ENCODE data around the gene RGPD5.
"Not testable (repeated sequence)": the region's sequence is repeated elsewhere in the genome, so short reads cannot be mapped to it uniquely, and the experiment has no call there.

The RGPD5 gene

DNA sequence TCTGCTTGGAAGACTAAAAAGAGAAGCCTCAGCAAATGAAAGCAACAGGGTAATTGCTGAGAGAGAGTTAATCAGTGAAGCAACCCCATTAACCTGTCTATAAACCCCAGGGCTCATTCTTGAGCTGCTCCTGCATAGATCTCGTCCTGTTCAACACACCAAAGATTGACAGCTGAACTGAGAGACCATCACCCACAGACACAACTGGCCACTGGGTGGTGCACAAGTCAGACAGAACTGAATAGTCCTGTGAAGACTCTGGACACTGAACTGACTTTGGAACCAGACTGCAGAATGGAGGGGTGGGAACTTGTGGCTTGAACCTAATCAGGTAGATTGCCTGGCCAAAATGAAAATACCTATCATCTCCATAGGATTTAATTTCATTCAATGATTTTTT is 1.4 kb upstream of the RGPD5 start:
- H3K4me3 ChIP-seq (replicated peaks; ENCODE audit: insufficient read depth, low read length); H3K27ac ChIP-seq (replicated peaks); H3K27me3 ChIP-seq (ENCODE audit: insufficient read depth, poor library complexity, severe bottlenecking); DNase-seq (ENCODE audit: low read depth in 1 of 2, low spot score in 1 of 2): not testable (repeated sequence)

DNA sequence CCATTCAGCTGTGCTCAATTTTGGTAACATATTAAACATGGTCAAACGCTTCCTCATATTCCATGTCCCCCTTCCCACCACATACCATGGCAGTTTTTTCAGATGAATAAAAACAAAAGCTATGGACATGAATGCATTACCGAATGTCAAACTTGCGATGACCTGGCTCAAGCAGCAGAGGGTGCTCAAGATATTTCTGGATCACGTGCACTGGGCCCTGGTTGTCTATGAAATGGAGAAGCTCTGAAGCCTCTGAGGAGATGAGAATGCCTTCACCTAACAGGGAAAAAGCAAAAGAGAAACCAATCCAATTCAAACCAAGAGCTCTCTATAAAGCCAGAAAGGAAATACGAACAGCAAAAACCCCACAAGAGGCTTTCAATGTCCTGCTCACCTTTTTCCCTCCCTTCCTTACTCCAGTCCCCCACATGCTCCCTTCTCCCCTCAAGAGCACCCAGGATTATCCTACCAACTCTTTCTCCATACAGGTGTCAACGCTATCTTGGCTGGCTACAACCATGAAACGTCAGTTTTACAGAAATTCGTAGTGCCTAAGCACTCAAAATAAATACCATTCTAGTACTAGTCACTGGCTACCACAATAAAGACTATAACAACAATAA is 77.1 kb downstream of the RGPD5 start:
- H3K27ac ChIP-seq (replicated peaks); H3K27me3 ChIP-seq (ENCODE audit: insufficient read depth, poor library complexity, severe bottlenecking); H3K4me3 ChIP-seq (replicated peaks; ENCODE audit: insufficient read depth, low read length); DNase-seq (ENCODE audit: low read depth in 1 of 2, low spot score in 1 of 2): not testable (repeated sequence)

DNA sequence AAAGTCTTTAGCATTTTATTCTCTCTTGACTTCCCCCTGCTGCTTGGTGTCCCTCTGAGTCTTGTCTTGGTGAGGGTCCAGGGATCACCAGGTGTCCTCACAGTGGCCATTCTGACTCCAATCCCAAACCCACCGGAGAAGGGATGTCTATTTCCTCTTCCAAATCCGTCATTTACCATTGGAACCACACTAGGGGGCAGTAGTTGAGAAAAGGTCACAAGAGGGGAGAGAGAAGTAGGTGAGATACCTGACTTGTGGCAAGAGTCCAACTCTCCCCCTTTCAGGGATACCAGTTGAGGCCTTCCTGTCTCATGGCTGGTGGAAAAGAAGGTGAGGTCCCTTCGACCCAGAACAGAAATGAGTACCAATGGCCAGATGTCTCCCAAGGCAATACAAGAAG is 82.5 kb downstream of the RGPD5 start:
- H3K27ac ChIP-seq (replicated peaks); H3K4me3 ChIP-seq (replicated peaks; ENCODE audit: insufficient read depth, low read length); H3K27me3 ChIP-seq (ENCODE audit: insufficient read depth, poor library complexity, severe bottlenecking); DNase-seq (ENCODE audit: low read depth in 1 of 2, low spot score in 1 of 2): not testable (repeated sequence)

DNA sequence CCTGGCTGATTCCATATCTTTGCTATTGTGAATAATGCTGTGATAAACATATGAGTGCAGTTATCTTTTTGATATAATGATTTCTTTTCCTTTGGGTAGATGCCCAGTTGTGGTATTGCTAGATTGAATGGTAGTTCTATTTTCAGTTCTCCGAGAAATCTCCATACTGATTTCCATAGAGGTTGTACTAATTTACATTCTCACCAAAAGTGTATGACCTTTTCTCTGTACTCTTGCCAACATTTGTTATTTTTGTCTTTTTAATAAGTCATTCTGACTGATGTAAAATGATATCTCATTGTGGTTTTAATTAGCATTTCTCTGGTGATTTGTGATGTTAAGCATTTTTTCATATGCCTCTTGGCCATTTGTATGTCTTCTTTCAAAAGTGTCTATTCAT is 88.0 kb downstream of the RGPD5 start:
- H3K4me3 ChIP-seq (replicated peaks; ENCODE audit: insufficient read depth, low read length); DNase-seq (ENCODE audit: low read depth in 1 of 2, low spot score in 1 of 2); H3K27me3 ChIP-seq (ENCODE audit: insufficient read depth, poor library complexity, severe bottlenecking); H3K27ac ChIP-seq (replicated peaks): not testable (repeated sequence)

DNA sequence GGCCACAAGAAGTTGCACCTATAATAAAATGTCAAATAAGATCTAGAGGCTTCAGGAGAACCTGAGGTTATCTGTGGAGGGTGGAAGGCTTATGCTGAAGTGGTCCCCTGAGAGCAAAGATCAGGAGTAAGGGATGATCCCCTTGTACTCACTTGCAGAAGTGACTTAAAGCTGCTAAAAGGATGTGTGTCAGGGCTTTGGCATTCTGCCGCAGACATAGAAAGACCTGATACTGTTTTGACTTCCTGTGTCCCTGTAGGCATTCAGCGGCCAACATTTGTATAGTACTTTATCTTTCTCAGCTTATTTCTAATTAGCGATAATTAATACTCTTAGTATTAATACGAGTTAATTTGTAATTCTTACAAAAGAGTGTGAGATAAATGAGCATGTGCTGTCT is 94.3 kb downstream of the RGPD5 start:
- not testable (repeated sequence) for H3K27me3 ChIP-seq (ENCODE audit: insufficient read depth, poor library complexity, severe bottlenecking); H3K4me3 ChIP-seq (replicated peaks; ENCODE audit: insufficient read depth, low read length); H3K27ac ChIP-seq (replicated peaks); DNase-seq (ENCODE audit: low read depth in 1 of 2, low spot score in 1 of 2)

DNA sequence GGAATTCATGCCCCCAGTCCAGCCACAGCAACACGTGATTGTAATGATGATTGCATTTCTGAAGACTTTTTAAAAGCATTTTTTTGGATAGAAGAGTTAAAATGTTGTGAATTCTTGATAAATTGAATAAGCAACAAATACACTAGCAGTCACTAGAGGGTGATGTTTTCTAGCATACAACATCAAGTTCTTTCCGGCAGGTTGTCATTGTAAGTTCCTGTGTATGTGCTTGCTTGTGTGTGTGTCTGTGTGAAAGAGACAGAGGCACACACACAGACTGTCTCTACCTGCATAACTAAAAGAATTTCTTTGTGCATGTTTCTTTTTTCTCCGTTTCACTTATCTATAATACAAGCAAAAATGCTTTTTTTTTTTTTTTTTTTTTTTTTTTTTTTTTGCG is 95.8 kb downstream of the RGPD5 start:
- not testable (repeated sequence) for H3K27me3 ChIP-seq (ENCODE audit: insufficient read depth, poor library complexity, severe bottlenecking)

DNA sequence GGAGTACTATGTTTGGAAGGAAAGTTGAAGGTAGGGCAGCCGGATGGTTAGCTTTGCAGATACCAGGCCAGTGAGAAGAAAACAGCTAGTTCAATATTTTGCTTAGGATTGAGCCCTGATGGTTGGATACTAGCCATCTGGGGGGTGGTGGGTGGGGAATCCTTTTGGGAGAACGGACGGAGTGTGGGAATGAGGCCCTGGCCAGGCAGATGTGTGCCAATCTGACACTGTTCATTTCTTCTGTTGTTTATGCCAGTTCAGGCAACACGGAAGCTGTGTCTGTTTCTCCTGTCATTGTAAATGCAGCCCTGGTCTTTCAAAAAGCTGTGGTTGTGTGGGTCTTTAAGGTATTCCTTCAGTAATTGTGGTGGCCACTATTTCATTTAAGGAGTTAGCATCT is 96.9 kb downstream of the RGPD5 start:
- H3K27ac ChIP-seq (replicated peaks); H3K4me3 ChIP-seq (replicated peaks; ENCODE audit: insufficient read depth, low read length); DNase-seq (ENCODE audit: low read depth in 1 of 2, low spot score in 1 of 2); H3K27me3 ChIP-seq (ENCODE audit: insufficient read depth, poor library complexity, severe bottlenecking): not testable (repeated sequence)

More for the DNA sequence above, 95.8 kb downstream of the RGPD5 start:
- H3K27ac ChIP-seq (replicated peaks); H3K4me3 ChIP-seq (replicated peaks; ENCODE audit: insufficient read depth, low read length); DNase-seq (ENCODE audit: low read depth in 1 of 2, low spot score in 1 of 2): not testable (repeated sequence)

DNA sequence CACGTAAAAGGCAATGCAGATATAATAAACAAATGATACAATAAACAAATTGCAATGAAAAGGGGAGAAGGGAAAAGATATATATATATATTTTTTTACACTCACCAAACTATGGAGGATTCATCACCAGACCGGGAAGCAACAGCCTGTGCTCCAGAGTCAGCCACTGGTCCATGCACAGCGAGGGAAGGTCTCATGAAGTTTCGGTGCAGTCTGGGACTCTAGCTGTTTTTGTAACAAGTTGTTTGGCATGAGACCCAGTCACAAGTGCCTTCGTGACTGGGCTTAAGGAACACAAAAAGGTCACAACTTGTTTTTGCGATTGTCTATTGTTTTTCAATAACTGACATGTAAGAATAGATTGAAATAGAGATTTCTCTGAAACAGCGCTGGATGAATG is 99.6 kb downstream of the RGPD5 start:
- not testable (repeated sequence) for H3K4me3 ChIP-seq (replicated peaks; ENCODE audit: insufficient read depth, low read length); H3K27me3 ChIP-seq (ENCODE audit: insufficient read depth, poor library complexity, severe bottlenecking); H3K27ac ChIP-seq (replicated peaks); DNase-seq (ENCODE audit: low read depth in 1 of 2, low spot score in 1 of 2)

DNA sequence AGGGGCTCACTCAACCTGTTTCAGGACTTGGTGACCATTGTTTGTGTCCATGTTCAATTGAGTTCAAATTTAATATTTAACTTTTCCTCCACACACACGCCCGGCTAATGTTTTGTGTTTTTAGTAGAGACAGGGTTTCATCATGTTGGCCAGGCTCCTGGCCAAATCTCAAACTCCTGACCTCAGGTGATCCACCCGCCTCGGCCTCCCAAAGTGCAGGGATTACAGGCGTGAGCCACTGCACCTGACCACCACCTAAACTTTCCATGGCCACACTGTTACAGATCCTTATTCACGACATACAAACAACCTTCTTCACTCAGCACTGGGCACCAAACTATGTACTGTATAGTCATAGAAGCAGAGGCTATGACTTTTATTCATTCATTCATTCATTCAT is 100.0 kb downstream of the RGPD5 start:
- not testable (repeated sequence) for H3K4me3 ChIP-seq (replicated peaks; ENCODE audit: insufficient read depth, low read length); DNase-seq (ENCODE audit: low read depth in 1 of 2, low spot score in 1 of 2); H3K27ac ChIP-seq (replicated peaks)

DNA sequence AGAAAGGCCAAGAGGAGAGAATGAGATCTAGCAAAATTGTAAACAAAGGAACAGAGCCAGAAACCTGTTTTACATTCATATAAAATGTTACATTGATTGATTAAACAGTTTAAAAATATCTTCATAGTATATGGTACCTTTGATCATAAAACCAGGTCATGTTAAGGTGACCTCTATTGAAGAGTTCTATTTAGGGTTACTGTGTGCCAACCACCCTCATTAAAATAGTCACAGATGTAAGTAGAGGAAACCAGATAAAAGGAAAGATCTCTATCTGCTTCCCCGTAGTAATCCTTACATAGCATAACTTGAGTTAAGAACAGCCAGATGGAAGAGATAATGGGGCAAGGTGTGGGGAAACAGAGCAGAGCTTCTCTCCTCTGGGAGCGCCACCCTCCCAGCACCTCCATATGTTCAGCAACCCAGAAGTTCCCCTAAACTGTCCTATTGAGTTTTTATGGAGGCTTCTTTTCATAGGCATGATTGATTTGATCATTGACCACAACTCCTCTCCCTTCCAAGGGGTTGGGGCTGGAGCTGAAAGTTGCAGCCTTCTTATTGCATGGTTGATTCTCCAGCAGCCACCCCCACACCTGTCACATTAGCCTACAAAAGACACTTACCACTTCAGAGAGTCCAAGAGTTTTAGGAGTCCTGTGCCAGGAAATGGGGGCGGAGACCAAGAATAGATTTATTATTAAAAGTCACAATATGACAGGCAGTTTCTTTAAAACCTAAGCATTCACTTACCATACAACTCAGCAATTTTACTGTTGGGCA is 101.2 kb downstream of the RGPD5 start:
- H3K27ac ChIP-seq (replicated peaks); H3K4me3 ChIP-seq (replicated peaks; ENCODE audit: insufficient read depth, low read length): not testable (repeated sequence)

More for the DNA sequence above, 100.0 kb downstream of the RGPD5 start:
- not testable (repeated sequence) for H3K27me3 ChIP-seq (ENCODE audit: insufficient read depth, poor library complexity, severe bottlenecking)

DNA sequence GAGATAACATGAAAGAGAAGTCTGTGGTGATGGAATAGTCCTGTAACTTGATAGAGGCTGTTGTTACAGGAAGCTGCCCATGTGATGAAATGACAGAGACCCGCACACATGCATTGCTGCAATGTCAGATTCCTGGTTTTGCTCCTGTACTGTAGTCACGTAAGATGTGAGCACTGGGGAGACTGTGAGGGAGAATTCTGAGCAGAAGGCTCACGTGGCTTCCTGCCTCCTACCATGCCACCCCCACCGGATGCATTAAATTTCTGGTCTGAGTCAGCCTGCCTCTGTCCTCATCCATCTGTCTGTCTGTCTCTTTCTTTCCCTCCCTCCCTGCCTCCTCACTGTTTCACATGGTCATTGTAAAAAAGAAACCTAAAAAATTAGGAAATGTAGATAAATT is 102.1 kb downstream of the RGPD5 start:
- not testable (repeated sequence) for H3K27me3 ChIP-seq (ENCODE audit: insufficient read depth, poor library complexity, severe bottlenecking); H3K27ac ChIP-seq (replicated peaks); DNase-seq (ENCODE audit: low read depth in 1 of 2, low spot score in 1 of 2); H3K4me3 ChIP-seq (replicated peaks; ENCODE audit: insufficient read depth, low read length)

More for the DNA sequence above, 101.2 kb downstream of the RGPD5 start:
- DNase-seq (ENCODE audit: low read depth in 1 of 2, low spot score in 1 of 2); H3K27me3 ChIP-seq (ENCODE audit: insufficient read depth, poor library complexity, severe bottlenecking): not testable (repeated sequence)

DNA sequence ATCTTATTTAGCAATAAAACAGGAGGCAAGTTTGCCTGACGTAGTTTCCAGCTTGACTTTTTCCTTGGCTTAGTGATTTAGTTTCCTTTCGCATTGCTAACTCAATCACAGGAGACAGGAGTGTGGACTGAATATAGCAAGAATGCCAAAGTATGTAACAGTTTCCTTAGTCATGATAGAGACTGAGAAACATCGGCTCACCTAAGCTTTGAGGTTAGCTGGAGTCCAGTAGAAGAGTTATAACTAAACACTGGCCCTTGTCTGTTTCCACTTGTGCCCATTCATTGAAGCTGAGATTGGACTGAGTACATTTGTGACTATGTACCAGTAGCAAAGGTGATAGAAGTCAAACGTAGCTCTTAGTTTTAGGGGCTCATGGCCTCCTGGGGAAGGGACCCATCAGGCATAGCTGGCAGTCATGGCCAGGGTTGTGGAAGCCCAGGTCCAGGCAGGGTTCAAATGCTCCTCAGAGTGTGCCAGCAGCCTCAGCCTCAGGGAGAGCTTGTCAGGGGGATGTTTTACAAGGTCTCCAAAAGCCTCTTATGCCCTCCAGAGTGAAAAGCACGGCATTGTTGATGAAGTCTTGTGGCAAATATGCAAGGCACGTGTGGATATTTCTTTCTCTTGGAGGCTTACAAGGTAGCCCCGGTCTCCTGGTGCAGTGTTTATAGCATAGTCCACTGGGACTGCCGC is 103.8 kb downstream of the RGPD5 start:
- H3K27ac ChIP-seq (replicated peaks); DNase-seq (ENCODE audit: low read depth in 1 of 2, low spot score in 1 of 2); H3K27me3 ChIP-seq (ENCODE audit: insufficient read depth, poor library complexity, severe bottlenecking); H3K4me3 ChIP-seq (replicated peaks; ENCODE audit: insufficient read depth, low read length): not testable (repeated sequence)

DNA sequence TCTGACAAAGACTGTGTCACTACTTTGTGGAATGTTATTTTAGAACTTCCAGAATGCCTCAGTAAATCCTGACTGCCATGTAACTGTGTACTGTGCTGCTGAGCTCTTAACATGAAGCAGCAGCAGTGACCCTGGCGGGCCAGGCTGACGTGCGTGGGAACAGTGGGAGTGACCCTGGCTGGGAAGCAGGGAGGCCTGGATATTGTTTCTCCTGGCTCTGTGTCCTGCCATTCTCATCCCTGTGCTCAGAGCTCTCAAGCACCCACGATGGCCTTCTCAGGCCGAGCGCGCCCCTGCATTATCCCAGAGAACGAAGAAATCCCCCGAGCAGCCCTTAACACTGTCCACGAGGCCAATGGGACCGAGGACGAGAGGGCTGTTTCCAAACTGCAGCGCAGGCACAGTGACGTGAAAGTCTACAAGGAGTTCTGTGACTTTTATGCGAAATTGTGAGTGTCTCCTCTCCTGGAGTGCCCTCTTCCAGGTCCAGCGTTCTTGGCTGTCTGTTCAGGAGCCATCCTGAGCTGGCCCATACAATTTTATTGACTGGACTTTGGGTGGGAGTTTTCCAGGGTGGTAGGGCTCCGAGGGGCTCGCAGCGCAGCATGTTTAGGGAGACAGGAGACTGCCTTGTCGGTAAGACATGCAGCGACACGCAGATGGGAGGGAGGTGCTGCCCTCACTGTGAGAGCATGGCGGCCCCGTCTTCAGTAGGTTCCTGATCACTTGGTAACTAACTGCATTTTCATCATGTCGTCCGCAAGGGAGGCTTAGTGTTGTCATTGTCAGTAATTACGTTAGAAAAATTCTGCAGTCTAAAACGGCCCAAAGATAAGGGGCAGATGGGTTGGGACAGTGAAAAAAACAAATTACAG is 104.6 kb downstream of the RGPD5 start, which contains the start of gene LIMS3:
Gene LIMS3, plus strand, starts transcription at position 227 of the 875 bp plus-strand sequence. Its CDS starts 41 bp downstream, at position 268.
- H3K27me3 ChIP-seq (ENCODE audit: insufficient read depth, poor library complexity, severe bottlenecking); H3K27ac ChIP-seq (replicated peaks); H3K4me3 ChIP-seq (replicated peaks; ENCODE audit: insufficient read depth, low read length); DNase-seq (ENCODE audit: low read depth in 1 of 2, low spot score in 1 of 2): not testable (repeated sequence)

DNA sequence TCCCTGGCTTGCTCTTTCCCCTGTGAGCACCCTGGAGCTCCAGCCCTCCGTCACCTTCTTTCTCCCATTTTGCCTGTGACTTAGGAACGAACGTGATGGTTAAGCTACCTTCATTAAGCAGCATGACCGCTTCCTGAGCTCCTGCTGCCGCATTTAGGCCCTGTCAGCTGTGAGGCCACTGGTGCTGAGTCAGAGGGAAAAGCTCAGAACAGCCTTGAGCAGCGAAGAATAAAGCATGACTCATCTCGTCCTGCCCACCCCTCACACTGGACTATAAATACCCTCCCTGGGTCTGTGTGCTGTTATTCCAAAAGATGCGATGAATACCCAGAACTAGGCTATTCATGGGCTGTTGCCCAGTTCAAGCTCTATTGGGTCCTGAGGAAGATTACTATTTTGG is 111.7 kb downstream of the RGPD5 start:
- H3K4me3 ChIP-seq (replicated peaks; ENCODE audit: insufficient read depth, low read length); DNase-seq (ENCODE audit: low read depth in 1 of 2, low spot score in 1 of 2); H3K27me3 ChIP-seq (ENCODE audit: insufficient read depth, poor library complexity, severe bottlenecking); H3K27ac ChIP-seq (replicated peaks): not testable (repeated sequence)

Data from HL-60 (cell line).